Sigmoid colon (tissue), 7 donors: ENCODE measurements around the gene S100P. TPM values are rescaled to one million over a fixed set of nuclear protein-coding genes. Genes with fewer than 3 reads are reported as not detected.

Source experiments
- DNase-seq: peaks from one replicate; pipeline ENCODE4 v3.0.0-alpha.2; 2019
- H3K27ac ChIP-seq, 4 donors: fragments of 200-600 bp; sonication (generic); one replicate each; pipeline ENCODE4 v1.5.1; 2016 to 2019; ENCODE audit warnings: mild to moderate bottlenecking in 1 of 4
- H3K27me3 ChIP-seq, 3 donors: fragments of 200-600 bp; sonication (generic); one replicate each; pipeline ENCODE4 v1.5.1; 2019; ENCODE audit warnings: mild to moderate bottlenecking in 1 of 3
- H3K36me3 ChIP-seq, 4 donors: fragments of 200-600 bp; sonication (generic); one replicate each; pipeline ENCODE4 v1.5.1; 2016 to 2019
- H3K4me1 ChIP-seq, 4 donors: fragments of 200-600 bp; sonication (generic); one replicate each; pipeline ENCODE4 v1.5.1; 2017 to 2019
- H3K4me3 ChIP-seq, 4 donors: fragments of 200-600 bp; sonication (generic); one replicate each; pipeline ENCODE4 v1.5.1; 2017 to 2019; ENCODE audit warnings: mild to moderate bottlenecking in 2 of 4, moderate library complexity in 1 of 4
- H3K9me3 ChIP-seq, 4 donors: fragments of 200-600 bp in 3 of 4; sonication (generic) in 3 of 4; one replicate each; pipeline versions ENCODE4 v1.5.1 to v1.6.1; 2013 to 2019
- EP300 ChIP-seq, 4 donors: sonication (generic); formaldehyde crosslinking; IDR thresholded peaks; one replicate each; pipeline ENCODE4 v1.6.1; 2017; ENCODE audit warnings: antibody characterized with exemption in 4 of 4
- POLR2A ChIP-seq, 2 donors: fragments of 450-650 bp; IDR thresholded peaks; one replicate each; pipeline ENCODE4 v1.6.1; 2016; ENCODE audit warnings: antibody characterized with exemption in 2 of 2, mild to moderate bottlenecking in 2 of 2, moderate library complexity in 2 of 2
- POLR2AphosphoS5 ChIP-seq, 4 donors: sonication (generic); formaldehyde crosslinking; IDR thresholded peaks; one replicate each; pipeline ENCODE4 v1.6.1; 2017; ENCODE audit warnings: antibody characterized with exemption in 4 of 4
- WGBS, 2 donors: extraction: QIAGEN DNeasy Blood & Tissue Kit; methylation state at CpG; one replicate each; pipeline ENCODE4 v1.1.7; 2013; 5-methylcytosine and 5-hydroxymethylcytosine counted together
- intact Hi-C: fragments of 100-400 bp; cut with DNase I; formaldehyde crosslinking; loops from one replicate; pipeline ENCODE4 v1.15.1; 2023
- polyA plus RNA-seq, 3 donors: library from polyadenylated mRNA; stranded (reverse); fragments of 200-250 nt; gene quantifications; one replicate each; pipeline ENCODE4 v1.2.3, GENCODE V29; 2013
- total RNA-seq, 4 donors: library from RNA; depleted of rRNA; stranded (reverse); fragments of >200 nt; gene quantifications; one replicate each; pipeline ENCODE4 v1.1.0, GENCODE V29; 2016
- TF ChIP-seq, protein P1 (sequence below), 4 experiments: fragments of 450-650 bp in 3 of 4; fragments of 200-600 bp in 1 of 4; IDR thresholded peaks; one replicate each; pipeline ENCODE4 v1.5.1; 2016 to 2019; ENCODE audit warnings: antibody characterized with exemption in 4 of 4, mild to moderate bottlenecking in 3 of 4, moderate library complexity in 2 of 4
- donor health status: healthy with polysubstance abuse.
- donor health status: Bipolar disorder and iron deficiency.
- donor health status: healthy.

The S100P gene
- total and polyA plus RNA-seq, 7 donors, result 0.41 to 488 (median 253) TPM; not detected in 3

DNA sequence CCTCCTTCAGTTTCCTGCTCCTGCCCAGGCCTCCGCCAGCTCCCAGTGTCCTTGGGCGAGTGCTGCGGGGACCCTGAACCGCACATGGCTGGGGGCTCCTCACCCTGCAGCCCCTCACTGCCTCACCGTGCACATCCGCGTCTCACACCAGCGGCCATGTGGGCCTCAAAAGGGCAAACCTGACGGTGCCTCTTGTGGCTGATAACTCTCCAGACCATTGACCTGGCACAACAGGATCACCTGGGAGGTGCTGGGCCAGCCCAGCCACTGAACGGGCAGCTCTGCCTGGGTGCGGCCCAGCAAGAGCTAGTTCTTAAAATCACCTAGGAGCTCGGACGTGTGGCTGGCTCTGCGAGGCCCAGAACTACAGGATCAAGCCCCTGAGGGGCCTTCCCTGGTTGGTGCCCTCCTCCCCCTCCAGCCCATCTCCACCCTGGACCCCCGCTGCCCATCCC lies 4.1 kb upstream of the S100P start:
- no peak for DNase-seq
- peaks cover 0 to 11% (median 9%) of the 10 kb centered on the region in 4 donors for H3K4me1 ChIP-seq
- WGBS, 2 donors, result 60 to 75% methylated on average over 15 of the region's 15 CpGs
- no peaks in the 10 kb centered on the region for H3K36me3 ChIP-seq
- TF ChIP-seq POLR2A (IDR thresholded peaks at IDR 0.05), result no peak
- no peak for TF ChIP-seq EP300 (IDR thresholded peaks at IDR 0.05)
- no peak for TF ChIP-seq POLR2AphosphoS5 (IDR thresholded peaks at IDR 0.05)
- no peaks in the 10 kb centered on the region for H3K27me3 ChIP-seq
- H3K4me3 ChIP-seq, result no peak overlapping the region
- H3K9me3 ChIP-seq, result no peaks in the 10 kb centered on the region
- intact Hi-C loops, result no loop called here
- peak overlapping the region in 2 of 4 donors; percentile 17 to 37 for H3K27ac ChIP-seq

DNA sequence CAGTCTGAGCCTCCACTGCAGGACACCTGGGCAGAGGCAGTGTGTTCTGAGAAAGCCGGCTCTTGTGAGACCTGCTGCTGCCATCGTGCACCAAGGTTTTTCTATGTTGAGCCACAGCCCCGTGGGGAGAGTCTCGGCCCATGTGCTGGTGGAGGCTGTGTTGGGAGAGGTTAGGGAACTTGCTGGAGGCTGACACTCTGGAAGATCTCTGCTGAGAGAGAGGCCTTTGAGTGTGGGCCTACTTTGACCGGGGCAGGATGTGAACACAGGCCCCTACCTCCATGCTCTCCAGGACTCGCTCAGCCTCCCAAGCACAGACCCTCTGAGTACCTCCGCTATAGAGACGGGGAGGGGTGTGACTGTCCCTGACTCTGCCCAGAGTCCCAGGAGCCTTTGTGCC lies 1.3 kb upstream of the S100P start:
- TF ChIP-seq EP300 (IDR thresholded peaks at IDR 0.05), result no peak
- TF ChIP-seq, protein P1, sequence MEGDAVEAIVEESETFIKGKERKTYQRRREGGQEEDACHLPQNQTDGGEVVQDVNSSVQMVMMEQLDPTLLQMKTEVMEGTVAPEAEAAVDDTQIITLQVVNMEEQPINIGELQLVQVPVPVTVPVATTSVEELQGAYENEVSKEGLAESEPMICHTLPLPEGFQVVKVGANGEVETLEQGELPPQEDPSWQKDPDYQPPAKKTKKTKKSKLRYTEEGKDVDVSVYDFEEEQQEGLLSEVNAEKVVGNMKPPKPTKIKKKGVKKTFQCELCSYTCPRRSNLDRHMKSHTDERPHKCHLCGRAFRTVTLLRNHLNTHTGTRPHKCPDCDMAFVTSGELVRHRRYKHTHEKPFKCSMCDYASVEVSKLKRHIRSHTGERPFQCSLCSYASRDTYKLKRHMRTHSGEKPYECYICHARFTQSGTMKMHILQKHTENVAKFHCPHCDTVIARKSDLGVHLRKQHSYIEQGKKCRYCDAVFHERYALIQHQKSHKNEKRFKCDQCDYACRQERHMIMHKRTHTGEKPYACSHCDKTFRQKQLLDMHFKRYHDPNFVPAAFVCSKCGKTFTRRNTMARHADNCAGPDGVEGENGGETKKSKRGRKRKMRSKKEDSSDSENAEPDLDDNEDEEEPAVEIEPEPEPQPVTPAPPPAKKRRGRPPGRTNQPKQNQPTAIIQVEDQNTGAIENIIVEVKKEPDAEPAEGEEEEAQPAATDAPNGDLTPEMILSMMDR (IDR thresholded peaks at IDR 0.05), result no peak
- Histone ChIP-seq H3K36me3 (no peaks in the 10 kb centered on the region), H3K4me1 (peaks cover 0 to 11% (median 9%) of the 10 kb centered on the region in 4 donors), H3K27ac (no peak overlapping the region), H3K4me3 (no peak overlapping the region), H3K27me3 (no peaks in the 10 kb centered on the region), H3K9me3 (no peaks in the 10 kb centered on the region)
- WGBS, 2 donors, result 89 to 95% methylated on average over 8 of the region's 8 CpGs
- no peak for DNase-seq
- intact Hi-C loops, result no loop called here

DNA sequence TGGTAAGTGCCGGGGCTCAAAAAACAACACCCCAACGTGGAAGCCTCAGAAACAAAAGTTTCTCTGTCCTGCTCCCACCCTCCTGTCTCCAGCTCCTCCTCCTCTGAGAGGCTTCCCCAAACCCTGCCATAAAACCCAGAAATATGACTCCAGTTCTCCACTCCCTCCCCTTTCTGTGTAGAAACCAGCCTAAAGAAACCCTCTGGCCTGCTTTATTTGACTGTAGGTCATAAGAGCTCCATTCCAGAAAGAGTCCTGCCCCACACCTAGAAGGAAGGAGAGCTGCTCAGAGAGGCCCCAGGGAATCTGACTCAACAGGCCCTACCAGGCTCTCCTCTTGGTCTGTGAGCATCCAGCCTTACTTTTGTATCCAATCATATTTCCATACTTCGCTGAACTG lies 872 bp upstream of the S100P start:
- Histone ChIP-seq H3K4me3 (no peak overlapping the region), H3K36me3 (no peaks in the 10 kb centered on the region), H3K9me3 (no peaks in the 10 kb centered on the region), H3K4me1 (peaks cover 0 to 11% (median 9%) of the 10 kb centered on the region in 4 donors), H3K27ac (no peak overlapping the region), H3K27me3 (no peaks in the 10 kb centered on the region)
- intact Hi-C loops, result no loop called here
- WGBS, 2 donors, result 62 to 63% methylated on average over 3 of the region's 3 CpGs
- no peak for DNase-seq
- TF ChIP-seq, protein P1 (IDR thresholded peaks at IDR 0.05), result no peak
- no peak for TF ChIP-seq POLR2A (IDR thresholded peaks at IDR 0.05)
- TF ChIP-seq EP300 (IDR thresholded peaks at IDR 0.05), result no peak
- no peak for TF ChIP-seq POLR2AphosphoS5 (IDR thresholded peaks at IDR 0.05)

DNA sequence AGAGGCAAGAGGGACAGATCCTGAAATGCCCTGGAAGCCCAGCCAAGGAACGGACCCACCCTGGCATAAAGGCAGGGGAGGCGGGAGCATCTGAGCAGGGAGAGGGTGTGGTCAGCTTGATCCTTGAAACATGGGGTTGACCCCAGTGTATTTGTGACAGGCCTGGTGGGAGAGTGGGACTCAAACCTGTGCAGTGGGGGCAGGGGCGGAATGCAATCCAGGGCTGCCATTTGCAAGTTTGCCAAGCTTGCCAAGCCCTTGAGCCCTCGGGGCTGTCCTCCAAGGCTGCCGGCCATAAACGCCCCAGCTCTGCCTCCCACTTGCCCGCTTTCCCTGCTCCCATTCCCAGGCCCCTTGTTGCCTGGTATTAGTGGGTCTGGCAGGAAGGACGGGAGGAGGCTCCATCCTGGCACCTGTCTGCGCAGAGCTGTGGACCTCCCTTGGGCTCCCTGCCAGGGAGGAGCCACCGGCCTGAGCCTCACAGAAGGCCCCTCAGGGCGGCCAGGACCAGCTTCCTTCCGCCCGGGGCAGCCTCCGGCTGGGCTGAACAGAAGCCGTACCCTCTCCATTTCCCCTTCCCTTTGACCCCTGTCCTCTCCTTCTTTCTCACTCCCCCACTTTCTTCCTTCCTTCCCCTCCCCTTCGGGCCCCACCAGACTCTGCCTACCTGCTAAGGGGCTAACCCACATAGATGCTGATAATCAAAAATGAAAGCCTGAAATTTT lies 661 bp downstream of the S100P start:
- no peaks in the 10 kb centered on the region for H3K27me3 ChIP-seq
- no peak overlapping the region for H3K27ac ChIP-seq
- TF ChIP-seq EP300 (IDR thresholded peaks at IDR 0.05), result no peak
- no peak for DNase-seq
- intact Hi-C loops, result no loop called here
- no peaks in the 10 kb centered on the region for H3K9me3 ChIP-seq
- WGBS, 2 donors, result 76 to 88% methylated on average over 16 of the region's 16 CpGs
- H3K4me3 ChIP-seq, result no peak overlapping the region
- H3K36me3 ChIP-seq, result no peaks in the 10 kb centered on the region
- H3K4me1 ChIP-seq, result peaks cover 0 to 2% (median 2%) of the 10 kb centered on the region in 4 donors

DNA sequence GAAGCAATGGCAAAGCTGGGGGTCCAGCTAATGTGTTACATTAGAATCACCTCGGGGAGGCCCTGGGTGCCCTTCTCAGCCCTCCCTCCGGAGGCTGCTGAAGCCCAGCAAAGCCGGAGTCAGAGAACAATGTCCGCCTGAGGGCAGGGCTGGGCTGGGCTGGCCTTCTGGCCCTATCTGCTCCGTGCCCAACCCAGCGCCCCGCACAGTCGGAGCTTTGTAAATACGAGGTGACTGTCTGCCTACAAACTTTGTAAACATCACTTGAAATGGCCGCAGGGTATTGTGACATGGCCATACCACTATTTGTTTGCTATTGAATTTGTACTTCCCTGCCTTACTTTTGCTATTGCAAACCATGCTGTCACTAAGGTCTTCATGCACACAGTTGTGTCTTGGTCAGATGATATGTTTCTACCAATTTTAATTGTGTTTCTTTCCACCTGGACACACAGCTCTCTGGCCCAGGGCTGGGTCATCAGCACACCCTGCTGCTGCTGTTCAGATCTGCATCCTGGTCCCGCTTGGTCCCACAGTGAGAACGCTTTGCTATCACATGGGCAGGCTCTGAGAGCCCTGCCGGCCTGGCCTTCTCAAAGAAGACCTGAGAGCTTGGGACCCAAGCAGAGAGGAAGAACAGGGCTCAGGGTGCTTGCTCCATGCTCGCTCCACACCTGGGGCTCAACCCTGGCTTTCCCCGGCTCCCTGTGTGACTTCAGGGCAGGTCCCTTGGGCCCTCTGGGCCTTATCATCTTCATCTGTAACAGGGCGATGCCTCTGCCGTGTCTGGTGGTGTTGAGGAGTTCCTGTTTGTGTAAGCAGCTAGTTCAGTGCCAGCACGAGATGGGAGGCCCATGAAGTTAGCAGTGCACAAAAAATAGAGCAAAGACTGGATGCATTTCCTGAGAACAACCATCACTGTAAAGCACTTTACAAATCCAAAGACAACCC lies 2.3 kb downstream of the S100P start:
- H3K4me3 ChIP-seq, result no peak overlapping the region
- DNase-seq, result no peak
- 40 to 63% methylated on average over 18 of the region's 18 CpGs for whole genome bisulfite sequencing, 2 donors
- H3K36me3 ChIP-seq, result peaks cover 0 to 11% (median 0%) of the 10 kb centered on the region in 4 donors
- H3K4me1 ChIP-seq, result no peaks in the 10 kb centered on the region
- TF ChIP-seq, protein P1 (IDR thresholded peaks at IDR 0.05), result no peak
- TF ChIP-seq POLR2A (IDR thresholded peaks at IDR 0.05) (no peak), EP300 (IDR thresholded peaks at IDR 0.05) (no peak), POLR2AphosphoS5 (IDR thresholded peaks at IDR 0.05) (no peak)
- intact Hi-C loops, result no loop called here
- no peaks in the 10 kb centered on the region for H3K9me3 ChIP-seq
- no peaks in the 10 kb centered on the region for H3K27me3 ChIP-seq
- no peak overlapping the region for H3K27ac ChIP-seq
